ENCODE results near the gene PAXX. TPM values are rescaled to one million over a fixed set of nuclear protein-coding genes. Genes with fewer than 3 reads are reported as not detected.

Gene PAXX
- polyA plus RNA-seq, 1 donor (not counting 4 experiments of a cell fraction or from before 2014, with no cell fraction given) = 11.2 TPM

DNA sequence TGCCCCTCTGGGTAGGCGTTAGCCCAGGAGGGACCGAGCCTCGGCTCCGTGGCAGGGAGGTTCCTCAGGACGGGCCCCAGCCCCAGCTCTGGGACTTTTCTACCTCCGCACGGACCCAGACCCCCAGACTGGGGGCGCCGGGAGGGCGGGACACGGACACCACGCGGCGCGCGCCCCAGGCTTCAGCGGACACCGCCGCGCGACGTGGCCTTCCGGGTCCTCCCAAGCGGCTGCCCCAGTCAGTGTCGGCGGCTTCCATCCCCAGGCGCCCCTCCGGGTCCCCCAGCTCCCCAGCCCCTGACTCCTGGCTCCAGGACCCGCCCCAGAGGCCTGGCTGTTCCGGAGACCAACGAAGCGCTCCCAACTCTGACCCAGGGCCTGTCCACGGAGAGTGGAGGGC, 6.4 kb upstream of the PAXX start:
- no peaks in the 10 kb centered on the region for H3K4me1 ChIP-seq (ENCODE audit: control insufficient read depth, extremely low read depth, insufficient read depth, low read length)
- FAIRE-seq (no peak), DNase-seq (ENCODE audit: low read depth, low spot score) (no peak)
- TF ChIP-seq CTCF (optimal IDR thresholded peaks at IDR 0.05 in 1 of 3, IDR thresholded peaks at IDR 0.05 in 1 of 3, conservative IDR thresholded peaks at IDR 0.05 in 1 of 3; ENCODE audit: extremely low read depth in 1 of 3, insufficient read depth in 2 of 3, low read length in 3 of 3) = no peak
- no peak for TF ChIP-seq EZH2 (IDR thresholded peaks at IDR 0.05; ENCODE audit: low read length)
- H3K27ac ChIP-seq (ENCODE audit: control insufficient read depth, insufficient read depth, low read length) = no peak overlapping the region
- no peaks in the 10 kb centered on the region for H4K20me1 ChIP-seq (ENCODE audit: control insufficient read depth, extremely low read depth, insufficient read depth, low read length)
- H3K36me3 ChIP-seq (ENCODE audit: control insufficient read depth in 2 of 2, extremely low read depth in 1 of 2, insufficient read depth in 2 of 2, low read length in 2 of 2) = no peaks in the 10 kb centered on the region
- H3K9ac ChIP-seq (ENCODE audit: control insufficient read depth, extremely low read depth, insufficient read depth, low read length) = no peak overlapping the region
- no peak overlapping the region for H2AFZ ChIP-seq (ENCODE audit: control insufficient read depth, low read length)
- no peaks in the 10 kb centered on the region for H3K9me3 ChIP-seq (ENCODE audit: control insufficient read depth, low read depth, low read length)
- no peak overlapping the region for H3K4me3 ChIP-seq (ENCODE audit: control insufficient read depth in 2 of 3, extremely low read depth in 1 of 3, insufficient read depth in 2 of 3, low read depth in 1 of 3, low read length in 3 of 3)
- dilution Hi-C loops (cut with MboI; ENCODE audit: extremely low pct_ligation_motif_present, low sequenced_read_pairs) = no loop called here
- H3K9me1 ChIP-seq (ENCODE audit: control insufficient read depth, extremely low read depth, insufficient read depth, low read length) = no peaks in the 10 kb centered on the region
- no peaks in the 10 kb centered on the region for H3K79me2 ChIP-seq (ENCODE audit: control insufficient read depth, insufficient read depth, low read length)
- no peak overlapping the region for H3K4me2 ChIP-seq (ENCODE audit: control insufficient read depth, extremely low read depth, insufficient read depth, low read depth, low read length)
- H3K27me3 ChIP-seq (ENCODE audit: control insufficient read depth, extremely low read depth, insufficient read depth, low read length) = peaks cover 27% of the 10 kb centered on the region

GRCh38 chr9:136988872-136989271, 3.4 kb upstream of the PAXX start:
- no peak overlapping the region for H3K27ac ChIP-seq (ENCODE audit: control insufficient read depth, insufficient read depth, low read length)
- dilution Hi-C loops (cut with MboI; ENCODE audit: extremely low pct_ligation_motif_present, low sequenced_read_pairs) = no loop called here
- TF ChIP-seq CTCF (optimal IDR thresholded peaks at IDR 0.05 in 1 of 3, IDR thresholded peaks at IDR 0.05 in 1 of 3, conservative IDR thresholded peaks at IDR 0.05 in 1 of 3; ENCODE audit: extremely low read depth in 1 of 3, insufficient read depth in 2 of 3, low read length in 3 of 3) (no peak), EZH2 (IDR thresholded peaks at IDR 0.05; ENCODE audit: low read length) (no peak)
- peaks cover 16% of the 10 kb centered on the region for H3K4me1 ChIP-seq (ENCODE audit: control insufficient read depth, extremely low read depth, insufficient read depth, low read length)
- no peak for DNase-seq (ENCODE audit: low read depth, low spot score)
- no peak overlapping the region for H3K9ac ChIP-seq (ENCODE audit: control insufficient read depth, extremely low read depth, insufficient read depth, low read length)
- H3K9me1 ChIP-seq (ENCODE audit: control insufficient read depth, extremely low read depth, insufficient read depth, low read length) = no peaks in the 10 kb centered on the region
- H2AFZ ChIP-seq (ENCODE audit: control insufficient read depth, low read length) = no peak overlapping the region
- FAIRE-seq = no peak
- peaks cover 23% of the 10 kb centered on the region for H3K27me3 ChIP-seq (ENCODE audit: control insufficient read depth, extremely low read depth, insufficient read depth, low read length)
- no peak overlapping the region for H3K4me3 ChIP-seq (ENCODE audit: control insufficient read depth in 2 of 3, extremely low read depth in 1 of 3, insufficient read depth in 2 of 3, low read depth in 1 of 3, low read length in 3 of 3)
- no peaks in the 10 kb centered on the region for H3K9me3 ChIP-seq (ENCODE audit: control insufficient read depth, low read depth, low read length)
- peaks cover 0 to 7% of the 10 kb centered on the region in 2 experiments for H3K36me3 ChIP-seq (ENCODE audit: control insufficient read depth in 2 of 2, extremely low read depth in 1 of 2, insufficient read depth in 2 of 2, low read length in 2 of 2)
- no peak overlapping the region for H3K4me2 ChIP-seq (ENCODE audit: control insufficient read depth, extremely low read depth, insufficient read depth, low read depth, low read length)
- H4K20me1 ChIP-seq (ENCODE audit: control insufficient read depth, extremely low read depth, insufficient read depth, low read length) = peaks cover 3% of the 10 kb centered on the region
- H3K79me2 ChIP-seq (ENCODE audit: control insufficient read depth, insufficient read depth, low read length) = no peaks in the 10 kb centered on the region
